ENCODE data around the gene UFC1.
A peak's percentile ranks its signal among the peaks of the same experiment; 100 is the strongest.
"Not testable (repeated sequence)": the region's sequence is repeated elsewhere in the genome, so short reads cannot be mapped to it uniquely, and the experiment has no call there.

Gene UFC1

GRCh38 chr1:161153682-161154337 lies at the start of gene UFC1:
UFC1 (plus strand) TSS chr1:161153978; CDS start chr1:161153998, 20 bp downstream.
- DNase-seq (ENCODE audit: low spot score) (peak; percentile 75), FAIRE-seq (no peak)

GRCh38 chr1:161106431-161106830 lies 47.3 kb upstream of the UFC1 start:
- FAIRE-seq = no peak
- DNase-seq (ENCODE audit: low spot score) = no peak

- DNase-seq (ENCODE audit: low spot score) (no peak), FAIRE-seq (no peak)
Measured at GRCh38 chr1:161111117-161111516, 42.7 kb upstream of the UFC1 start.

GRCh38 chr1:161111527-161111926 lies 42.3 kb upstream of the UFC1 start:
- no peak for DNase-seq (ENCODE audit: low spot score)
- FAIRE-seq = no peak

GRCh38 chr1:161113915-161114314 lies 39.9 kb upstream of the UFC1 start:
- DNase-seq (ENCODE audit: low spot score) (no peak), FAIRE-seq (no peak)

- FAIRE-seq = no peak
Measured at GRCh38 chr1:161114556-161114955, 39.2 kb upstream of the UFC1 start.

GRCh38 chr1:161115132-161115711 lies 38.6 kb upstream of the UFC1 start:
- peak; percentile 95 for DNase-seq (ENCODE audit: low spot score)
- FAIRE-seq = peak; percentile 88

More at GRCh38 chr1:161114556-161114955, 39.2 kb upstream of the UFC1 start:
- no peak for DNase-seq (ENCODE audit: low spot score)

GRCh38 chr1:161115961-161116360 lies 37.8 kb upstream of the UFC1 start:
- not testable (repeated sequence) for FAIRE-seq; DNase-seq (ENCODE audit: low spot score)

- DNase-seq (ENCODE audit: low spot score) = peak; percentile 65
- no peak for FAIRE-seq
Measured at GRCh38 chr1:161117759-161118581, 35.8 kb upstream of the UFC1 start, which contains the start of the genes NIT1 and PFDN2. NIT1 (plus strand) TSS chr1:161118105; CDS start chr1:161118177, 72 bp downstream. PFDN2 (minus strand) TSS chr1:161118037; CDS start chr1:161118026, 11 bp downstream.

- DNase-seq (ENCODE audit: low spot score) = peak; percentile 63
- FAIRE-seq = no peak
Measured at GRCh38 chr1:161119092-161119903, 34.5 kb upstream of the UFC1 start.

GRCh38 chr1:161121042-161121650 lies 32.6 kb upstream of the UFC1 start:
- FAIRE-seq (no peak), DNase-seq (ENCODE audit: low spot score) (no peak)

GRCh38 chr1:161121834-161122233 lies 31.9 kb upstream of the UFC1 start:
- FAIRE-seq (no peak), DNase-seq (ENCODE audit: low spot score) (no peak)

GRCh38 chr1:161122967-161123366 lies 30.8 kb upstream of the UFC1 start:
- no peak for FAIRE-seq
- DNase-seq (ENCODE audit: low spot score) = no peak

- DNase-seq (ENCODE audit: low spot score) (no peak), FAIRE-seq (no peak)
Measured at GRCh38 chr1:161127649-161128048, 26.1 kb upstream of the UFC1 start.

- DNase-seq (ENCODE audit: low spot score) = no peak
Measured at GRCh38 chr1:161128591-161129420, 25.0 kb upstream of the UFC1 start.

GRCh38 chr1:161130266-161130665 lies 23.5 kb upstream of the UFC1 start:
- DNase-seq (ENCODE audit: low spot score) (no peak), FAIRE-seq (no peak)

More at GRCh38 chr1:161128591-161129420, 25.0 kb upstream of the UFC1 start:
- no peak for FAIRE-seq

- DNase-seq (ENCODE audit: low spot score) = no peak
- no peak for FAIRE-seq
Measured at GRCh38 chr1:161131523-161132409, 22.0 kb upstream of the UFC1 start.

GRCh38 chr1:161132410-161133219 lies 21.2 kb upstream of the UFC1 start, which contains the start of gene DEDD:
DEDD (minus strand) TSS chr1:161132667; CDS start chr1:161124462, 8,205 bp downstream.
- DNase-seq (ENCODE audit: low spot score) (peak; percentile 93), FAIRE-seq (peak; percentile 46)
